Endothelial cell of umbilical vein (primary cell): Measurements from ENCODE around the gene FBXW4. TPM values are rescaled to one million over a fixed set of nuclear protein-coding genes. Genes with fewer than 3 reads are reported as not detected.

ENCODE experiments used
- BruUV-seq: library from RNA; stranded (reverse); fragments of 400-500 nt; replicated peaks from 2 replicates; lab custom pipeline; 2021; lab: Mats Ljungman, UMichigan
- CTCF ChIA-PET: fragments of 300-600, 350-600 bp; sonication (Branson Sonifier 250); formaldehyde crosslinking; loops from one replicate; lab custom pipeline; 2021; ENCODE audit warnings: antibody characterized with exemption, inconsistent platforms; lab: Charles Lee
- POLR2A ChIA-PET: fragments of 300-600, 350-600 bp; sonication (Branson Sonifier 250); formaldehyde crosslinking; loops from one replicate; lab custom pipeline; 2021; ENCODE audit warnings: antibody characterized with exemption, inconsistent platforms; lab: Charles Lee
- DNase-seq: peaks from one replicate; pipeline ENCODE4 v3.0.0-alpha.2; 2011; ENCODE audit warnings: low read depth, low spot score
- FAIRE-seq: peaks from 2 replicates; lab custom pipeline; 2011; peaks lifted over from hg19 to GRCh38; lab: Jason Lieb, UNC
- H2AFZ ChIP-seq: 2 replicates; pipeline ENCODE4 v1.6.0; 2012; ENCODE audit warnings: low read depth, low read length, control low read depth, inconsistent platforms
- H3K27ac ChIP-seq: 2 replicates; pipeline ENCODE4 v1.5.1; 2011; ENCODE audit warnings: low read depth, mild to moderate bottlenecking, control low read depth, low read length, moderate library complexity; ENCODE audit not compliant: insufficient read depth
- H3K27me3 ChIP-seq, 2 experiments: 2 replicates each; pipeline versions ENCODE4 v1.6.0 to v1.6.1; 2011; ENCODE audit warnings: low read length in 2 of 2, mixed read lengths in 1 of 2; ENCODE audit not compliant: control insufficient read depth in 2 of 2, insufficient read depth in 2 of 2
- H3K36me3 ChIP-seq, 2 experiments: 2 replicates in 1 of 2; 3 replicates in 1 of 2; pipeline ENCODE4 v1.5.1; 2011; ENCODE audit warnings: low read length in 2 of 2, mild to moderate bottlenecking in 1 of 2, moderate library complexity in 1 of 2; ENCODE audit not compliant: control insufficient read depth in 2 of 2, insufficient read depth in 2 of 2; ENCODE audit errors: extremely low read depth in 1 of 2
- H3K4me1 ChIP-seq: 3 replicates; pipeline ENCODE4 v1.5.1; 2011; ENCODE audit warnings: mild to moderate bottlenecking, low read length; ENCODE audit not compliant: control insufficient read depth, insufficient read depth; ENCODE audit errors: extremely low read depth
- H3K4me2 ChIP-seq: 2 replicates; pipeline ENCODE4 v1.6.1; 2011; ENCODE audit warnings: low read length, control low read depth, mixed read lengths; ENCODE audit not compliant: insufficient read depth
- H3K4me3 ChIP-seq, 3 experiments: fragments of 200-600 bp in 1 of 3; sonication (generic), shearing (Covaris generic) in 1 of 3; replicated peaks in 1 of 3; 2 replicates each; pipeline ENCODE4 v1.5.1; 2011 to 2016; ENCODE audit warnings: control low read depth in 3 of 3, low read length in 3 of 3, mild to moderate bottlenecking in 2 of 3, inconsistent platforms in 1 of 3, low read depth in 1 of 3, moderate library complexity in 1 of 3; ENCODE audit not compliant: insufficient read depth in 1 of 3
- H3K79me2 ChIP-seq: 2 replicates; pipeline ENCODE4 v1.6.0; 2012; ENCODE audit warnings: low read length, inconsistent platforms; ENCODE audit not compliant: control insufficient read depth, insufficient read depth
- H3K9ac ChIP-seq: replicated peaks from 2 replicates; pipeline ENCODE3; 2011; ENCODE audit warnings: low read length, control low read depth; ENCODE audit not compliant: insufficient read depth; ENCODE audit errors: extremely low read depth
- H3K9me1 ChIP-seq: replicated peaks from 3 replicates; pipeline ENCODE4 v1.6.0; 2011; ENCODE audit warnings: mild to moderate bottlenecking, low read length; ENCODE audit not compliant: control insufficient read depth, insufficient read depth; ENCODE audit errors: extremely low read depth
- H3K9me3 ChIP-seq: replicated peaks from 2 replicates; pipeline ENCODE4 v1.5.1; 2012; ENCODE audit warnings: low read length, inconsistent platforms; ENCODE audit not compliant: control insufficient read depth, insufficient read depth
- H4K20me1 ChIP-seq: replicated peaks from 2 replicates; pipeline ENCODE3; 2011; ENCODE audit warnings: mild to moderate bottlenecking, low read length; ENCODE audit not compliant: control insufficient read depth, insufficient read depth; ENCODE audit errors: extremely low read depth
- EZH2 ChIP-seq: IDR thresholded peaks from 2 replicates; pipeline ENCODE4 v1.6.1; 2012; ENCODE audit warnings: borderline replicate concordance, low read depth, mild to moderate bottlenecking, moderate library complexity, low read length, inconsistent platforms; ENCODE audit not compliant: severe bottlenecking
- FOS ChIP-seq: IDR thresholded peaks from 2 replicates; pipeline ENCODE4 v1.6.1; 2011; ENCODE audit warnings: mild to moderate bottlenecking, low read length, moderate library complexity, borderline replicate concordance; ENCODE audit not compliant: insufficient read depth
- MYC ChIP-seq: IDR thresholded peaks from one replicate; pipeline ENCODE4 v1.6.1; 2011; ENCODE audit warnings: mild to moderate bottlenecking, low read depth, low read length
- POLR2AphosphoS5 ChIP-seq: IDR thresholded peaks from 2 replicates; pipeline ENCODE4 v1.6.1; 2012; ENCODE audit warnings: low read depth, mild to moderate bottlenecking, control low read depth, low read length, moderate library complexity; ENCODE audit not compliant: insufficient read depth
- dilution Hi-C: fragments of 300-500 bp; cut with MboI; formaldehyde crosslinking; loops from one replicate; pipeline ENCODE4 v1.15.0; 2019; ENCODE audit warnings: low sequenced_read_pairs; ENCODE audit not compliant: extremely low pct_ligation_motif_present
- intact Hi-C: fragments of 100-400 bp; cut with micrococcal nuclease; formaldehyde crosslinking; loops from one replicate; pipeline ENCODE4 v1.10.0; 2022
- polyA plus RNA-seq, 4 experiments: library from polyadenylated mRNA; depleted of rRNA in 3 of 4; stranded (reverse) in 3 of 4; unstranded in 1 of 4; fragments of >200 nt; gene quantifications; 2 replicates each; pipeline versions ENCODE4 v1.2.1 to v1.2.3, GENCODE V29; 2011 to 2012; ENCODE audit warnings: missing spikeins in 1 of 4
- total RNA-seq: library from RNA; stranded (reverse); gene quantifications from 2 replicates; pipeline ENCODE4 v1.2.3, GENCODE V29; 2021
- TF ChIP-seq, protein P1 (sequence below), 2 donors: IDR thresholded peaks; 1 replicate in 1 of 2; 2 replicates in 1 of 2; pipeline ENCODE4 v1.5.1; 2011; ENCODE audit warnings: low read length in 2 of 2, mild to moderate bottlenecking in 2 of 2, moderate library complexity in 2 of 2, control low read depth in 1 of 2, inconsistent platforms in 1 of 2, low read depth in 1 of 2; ENCODE audit not compliant: insufficient read depth in 1 of 2; ENCODE audit errors: extremely low read depth in 1 of 2

Gene FBXW4
- total and polyA plus RNA-seq, 2 donors (not counting 3 experiments of a cell fraction or from before 2014, with no cell fraction given), result 20.8 to 21.1 TPM

DNA sequence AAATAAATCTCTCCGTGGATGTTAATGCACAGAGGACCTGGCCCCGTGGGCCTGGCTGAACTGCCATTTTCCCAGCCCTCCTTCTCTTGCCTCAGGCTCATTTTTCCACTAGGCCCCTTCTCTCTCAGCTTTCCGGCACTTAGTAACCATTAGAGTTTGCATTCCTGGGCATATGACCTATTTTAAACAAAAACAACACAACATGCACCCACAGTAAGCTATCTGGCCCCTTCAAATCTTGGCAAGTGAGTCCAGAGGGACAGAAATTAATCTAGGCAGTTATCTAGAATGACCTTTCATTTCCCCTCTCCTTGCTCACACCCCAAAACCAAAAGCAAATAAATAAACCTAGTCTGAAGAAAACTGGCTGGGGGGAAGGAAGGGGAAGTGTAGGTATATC, 11.7 kb downstream of the FBXW4 start:
- H3K9me1 ChIP-seq, result no peaks in the 10 kb centered on the region
- no peaks in the 10 kb centered on the region for H4K20me1 ChIP-seq
- intact Hi-C loops, result no loop called here
- TF ChIP-seq MYC (no peak), FOS (no peak), POLR2AphosphoS5 (no peak), EZH2 (no peak)
- TF ChIP-seq, protein P1, sequence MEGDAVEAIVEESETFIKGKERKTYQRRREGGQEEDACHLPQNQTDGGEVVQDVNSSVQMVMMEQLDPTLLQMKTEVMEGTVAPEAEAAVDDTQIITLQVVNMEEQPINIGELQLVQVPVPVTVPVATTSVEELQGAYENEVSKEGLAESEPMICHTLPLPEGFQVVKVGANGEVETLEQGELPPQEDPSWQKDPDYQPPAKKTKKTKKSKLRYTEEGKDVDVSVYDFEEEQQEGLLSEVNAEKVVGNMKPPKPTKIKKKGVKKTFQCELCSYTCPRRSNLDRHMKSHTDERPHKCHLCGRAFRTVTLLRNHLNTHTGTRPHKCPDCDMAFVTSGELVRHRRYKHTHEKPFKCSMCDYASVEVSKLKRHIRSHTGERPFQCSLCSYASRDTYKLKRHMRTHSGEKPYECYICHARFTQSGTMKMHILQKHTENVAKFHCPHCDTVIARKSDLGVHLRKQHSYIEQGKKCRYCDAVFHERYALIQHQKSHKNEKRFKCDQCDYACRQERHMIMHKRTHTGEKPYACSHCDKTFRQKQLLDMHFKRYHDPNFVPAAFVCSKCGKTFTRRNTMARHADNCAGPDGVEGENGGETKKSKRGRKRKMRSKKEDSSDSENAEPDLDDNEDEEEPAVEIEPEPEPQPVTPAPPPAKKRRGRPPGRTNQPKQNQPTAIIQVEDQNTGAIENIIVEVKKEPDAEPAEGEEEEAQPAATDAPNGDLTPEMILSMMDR (IDR thresholded peaks at IDR 0.05; ENCODE audit: extremely low read depth in 1 of 2, insufficient read depth in 1 of 2, low read depth in 1 of 2, low read length in 2 of 2), result no peak
- H3K4me3 ChIP-seq, result no peak overlapping the region
- no peak for DNase-seq
- FAIRE-seq, result no peak
- H3K79me2 ChIP-seq, result no peaks in the 10 kb centered on the region
- no peak overlapping the region for H2AFZ ChIP-seq
- H3K27me3 ChIP-seq, result no peaks in the 10 kb centered on the region
- H3K36me3 ChIP-seq, result no peaks in the 10 kb centered on the region
- no peak overlapping the region for H3K27ac ChIP-seq
- H3K4me1 ChIP-seq, result peaks cover 3% of the 10 kb centered on the region
- POLR2A ChIA-PET, result no interaction called here
- CTCF ChIA-PET, result interaction anchor here (0.7 to 1.3 kb wide), 3 partner anchors 11 to 80 kb away, joined by 3 read pairs; no protein-coding TSS in a partner anchor
- H3K9me3 ChIP-seq, result no peaks in the 10 kb centered on the region
- dilution Hi-C loops, result no loop called here
- no peak overlapping the region for H3K4me2 ChIP-seq
- H3K9ac ChIP-seq, result no peak overlapping the region
- BruUV-seq, result no TSS peak
